ENCODE data around the gene KLHL2.

- TF ChIP-seq POLR2AphosphoS5 (IDR thresholded peaks at IDR 0.05; ENCODE audit: insufficient read depth, low read depth, low read length): no peak
- no peak for TF ChIP-seq CTCF (IDR thresholded peaks at IDR 0.05; ENCODE audit: extremely low read depth in 1 of 2, insufficient read depth in 1 of 2, low read depth in 1 of 2, low read length in 2 of 2)
- TF ChIP-seq EZH2 (IDR thresholded peaks at IDR 0.05; ENCODE audit: borderline replicate concordance, low read depth, low read length, severe bottlenecking): no peak
- no peak for TF ChIP-seq POLR2A (IDR thresholded peaks at IDR 0.05; ENCODE audit: low read depth, low read length)
- TF ChIP-seq GATA2 (IDR thresholded peaks at IDR 0.05; ENCODE audit: insufficient read depth, insufficient read length, low read depth, low read length): no peak
- no peak for TF ChIP-seq FOS (IDR thresholded peaks at IDR 0.05; ENCODE audit: borderline replicate concordance, insufficient read depth, low read length)
- no peak for TF ChIP-seq MAX (IDR thresholded peaks at IDR 0.05; ENCODE audit: insufficient read depth, insufficient read length)
Measured at GRCh38 chr4:165288226-165288625, 80.9 kb downstream of the KLHL2 start.

Measured in endothelial cell of umbilical vein (primary cell).